ENCODE data around the gene IGFL4. TPM values are rescaled to one million over a fixed set of nuclear protein-coding genes. Genes with fewer than 3 reads are reported as not detected.

The IGFL4 gene
- total RNA-seq, 2 experiments from 2014 or later = not detected

DNA sequence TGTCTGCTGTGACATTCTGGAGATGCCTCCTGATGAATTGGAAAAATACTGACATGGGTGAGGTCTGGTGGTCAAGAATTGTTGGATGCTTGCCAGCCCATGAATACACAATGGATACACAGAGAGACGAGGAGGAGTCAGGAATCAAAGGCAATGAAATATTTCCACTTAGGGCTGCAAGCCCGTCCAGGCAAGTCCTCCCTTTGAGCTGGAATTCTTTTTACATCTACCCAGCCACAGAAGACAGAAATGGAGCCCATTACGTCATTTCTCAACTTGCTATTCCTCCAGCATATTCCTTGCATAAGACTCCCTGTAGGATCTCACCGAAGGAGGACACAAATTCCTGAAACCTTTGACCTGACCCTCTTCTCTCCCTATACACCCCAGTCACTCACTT lies 15.7 kb upstream of the IGFL4 start:
- CTCF ChIA-PET = interaction anchor here (1.0 kb wide), 1 partner anchor 28 kb away, joined by 3 read pairs; no protein-coding TSS in a partner anchor
- no peak overlapping the region for H3K4me3 Mint-ChIP-seq
- no peak overlapping the region for H3K27ac Mint-ChIP-seq
- H3K27me3 Mint-ChIP-seq (ENCODE audit: low read depth) = peaks cover 32% of the 10 kb centered on the region
- POLR2A ChIA-PET = no interaction called here
- H3K9me3 Mint-ChIP-seq (ENCODE audit: insufficient read depth) = peaks cover 8% of the 10 kb centered on the region
- H3K36me3 Mint-ChIP-seq (ENCODE audit: low read depth) = no peaks in the 10 kb centered on the region
- DNase-seq (no peak), ATAC-seq (no peak)
- H3K4me1 Mint-ChIP-seq (ENCODE audit: low read depth) = no peaks in the 10 kb centered on the region

DNA sequence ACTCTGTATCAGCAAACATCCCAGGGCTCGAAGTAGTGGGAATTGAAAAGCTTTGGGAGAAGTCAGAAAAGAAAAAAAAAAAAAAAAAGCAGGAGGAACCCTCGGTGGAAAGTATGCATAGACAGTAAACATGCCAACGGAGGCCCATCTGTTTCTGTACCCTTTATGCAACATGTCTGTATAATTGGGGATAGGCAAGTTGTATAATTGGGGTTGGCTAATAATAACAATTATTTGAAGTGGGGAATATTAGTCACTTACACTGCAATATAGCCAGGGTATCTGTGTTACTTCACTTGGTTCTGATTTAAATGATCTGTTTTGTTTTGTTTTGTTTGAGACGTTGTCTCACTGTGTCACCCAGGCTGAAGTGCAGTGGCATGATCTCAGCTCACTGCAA lies 12.1 kb upstream of the IGFL4 start:
- Mint-ChIP-seq H3K27me3 (ENCODE audit: low read depth) (peaks cover 54% of the 10 kb centered on the region), H3K4me3 (no peak overlapping the region), H3K27ac (no peak overlapping the region), H3K36me3 (ENCODE audit: low read depth) (no peaks in the 10 kb centered on the region), H3K9me3 (ENCODE audit: insufficient read depth) (no peaks in the 10 kb centered on the region), H3K4me1 (ENCODE audit: low read depth) (no peaks in the 10 kb centered on the region)
- ATAC-seq (no peak), DNase-seq (no peak)
- ChIA-PET CTCF (no interaction called here), POLR2A (no interaction called here)

DNA sequence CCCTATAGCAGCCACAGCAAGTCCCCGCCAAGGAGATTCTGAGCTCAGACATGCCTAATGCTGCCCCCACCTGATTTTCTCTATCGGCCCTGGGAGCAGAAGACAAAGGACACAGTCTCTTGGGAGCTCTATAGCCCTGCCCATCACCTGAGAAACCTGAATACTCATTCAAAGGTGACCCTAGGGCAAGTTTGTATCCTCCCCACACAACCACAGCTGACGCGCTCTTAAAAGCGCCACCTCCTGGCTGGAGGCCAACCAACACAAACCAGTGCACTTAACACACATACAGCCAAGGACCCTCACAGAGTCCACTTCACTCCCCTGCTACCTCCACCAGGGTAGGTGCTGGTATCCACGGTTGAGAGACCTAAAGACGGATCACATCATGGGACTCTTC lies 8.8 kb upstream of the IGFL4 start:
- H3K27ac Mint-ChIP-seq = no peak overlapping the region
- no peak overlapping the region for H3K4me3 Mint-ChIP-seq
- peaks cover 65% of the 10 kb centered on the region for H3K27me3 Mint-ChIP-seq (ENCODE audit: low read depth)
- no peaks in the 10 kb centered on the region for H3K9me3 Mint-ChIP-seq (ENCODE audit: insufficient read depth)
- DNase-seq (no peak), ATAC-seq (no peak)
- H3K36me3 Mint-ChIP-seq (ENCODE audit: low read depth) = no peaks in the 10 kb centered on the region
- H3K4me1 Mint-ChIP-seq (ENCODE audit: low read depth) = no peaks in the 10 kb centered on the region
- POLR2A ChIA-PET = no interaction called here
- CTCF ChIA-PET = interaction anchor here (0.6 to 1.8 kb wide), 4 partner anchors 8 to 215 kb away, joined by 3 to 4 read pairs (median 3); no protein-coding TSS in a partner anchor

DNA sequence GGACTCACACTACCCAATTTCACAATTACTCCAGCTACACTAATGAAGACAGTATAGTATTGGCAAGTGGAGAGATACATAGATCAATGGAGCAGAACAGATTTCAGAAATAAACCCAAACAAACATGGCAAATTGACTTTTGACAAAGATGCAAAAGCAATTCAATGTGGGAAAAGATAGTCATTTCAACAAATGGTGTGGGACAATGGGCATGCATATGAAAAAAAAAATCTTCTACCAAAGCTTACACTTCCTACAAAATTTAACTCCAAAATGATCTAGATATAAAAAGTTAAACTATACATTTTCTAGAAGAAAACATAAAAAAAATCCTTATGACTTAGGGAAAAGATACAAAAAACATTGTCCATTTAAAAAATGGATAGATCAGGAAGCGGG lies 2.7 kb upstream of the IGFL4 start:
- Mint-ChIP-seq H3K4me3 (no peak overlapping the region), H3K4me1 (ENCODE audit: low read depth) (no peaks in the 10 kb centered on the region), H3K9me3 (ENCODE audit: insufficient read depth) (no peaks in the 10 kb centered on the region), H3K27me3 (ENCODE audit: low read depth) (peaks cover 48% of the 10 kb centered on the region), H3K36me3 (ENCODE audit: low read depth) (no peaks in the 10 kb centered on the region), H3K27ac (no peak overlapping the region)
- no peak for DNase-seq
- ChIA-PET POLR2A (no interaction called here), CTCF (interaction anchor here (0.9 kb wide), 1 partner anchor 15 kb away, joined by 4 read pairs; no protein-coding TSS in a partner anchor)
- ATAC-seq = no peak

DNA sequence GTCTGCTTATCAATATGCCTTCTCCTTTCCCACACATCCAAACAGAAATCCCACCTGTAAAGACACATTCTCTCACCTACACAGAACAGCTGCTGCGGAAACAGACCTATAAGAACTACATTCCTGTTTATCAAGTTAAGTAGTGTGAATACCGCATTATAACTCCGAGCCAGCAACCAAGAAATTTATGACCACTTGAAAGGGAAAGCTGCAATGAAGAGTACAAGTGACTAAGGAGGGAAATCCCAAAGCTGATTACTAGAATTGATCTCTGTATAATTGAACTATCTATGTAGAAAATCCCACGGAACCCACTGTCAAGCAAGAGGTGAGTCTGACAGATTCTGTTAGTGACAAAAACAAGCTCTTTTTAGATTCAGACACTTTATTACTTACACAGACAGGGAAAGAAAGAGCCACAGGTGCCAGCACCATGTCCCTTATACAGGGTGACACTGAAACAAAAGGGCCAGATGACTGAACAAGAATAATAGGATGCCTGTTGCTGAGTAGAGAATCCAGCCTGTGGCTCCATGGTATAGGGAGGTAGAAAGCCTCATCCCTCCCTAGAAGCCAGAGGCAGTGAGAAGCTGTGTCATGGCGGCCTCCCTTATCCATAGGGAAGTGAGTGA lies 1.6 kb upstream of the IGFL4 start:
- Mint-ChIP-seq H3K4me1 (ENCODE audit: low read depth) (no peaks in the 10 kb centered on the region), H3K4me3 (no peak overlapping the region), H3K27me3 (ENCODE audit: low read depth) (peaks cover 37% of the 10 kb centered on the region), H3K9me3 (ENCODE audit: insufficient read depth) (no peaks in the 10 kb centered on the region), H3K27ac (no peak overlapping the region), H3K36me3 (ENCODE audit: low read depth) (no peaks in the 10 kb centered on the region)
- POLR2A ChIA-PET = no interaction called here
- DNase-seq = no peak
- no peak for ATAC-seq
- CTCF ChIA-PET = interaction anchor here (0.7 to 1.4 kb wide), 3 partner anchors 8 to 226 kb away, joined by 3 to 4 read pairs (median 3); no protein-coding TSS in a partner anchor

DNA sequence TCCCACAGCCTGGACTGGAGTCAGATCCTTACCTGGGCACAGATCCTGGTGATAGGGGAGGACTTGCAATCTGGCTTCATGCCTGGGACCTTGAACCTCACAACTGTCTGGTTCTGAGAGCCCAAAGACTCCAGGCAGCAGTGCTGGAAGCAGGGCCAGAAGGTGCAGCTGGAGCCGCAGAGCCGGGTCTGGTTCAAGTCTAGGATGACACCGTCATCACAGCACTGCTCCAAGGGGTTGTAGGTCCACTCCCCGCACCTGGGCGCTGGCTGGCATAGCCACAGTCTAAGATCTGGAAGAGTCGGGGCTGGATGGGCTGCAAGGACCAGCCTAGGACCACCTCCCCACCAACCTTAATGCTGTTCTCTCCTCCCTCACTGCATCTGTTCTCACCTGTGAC lies 677 bp downstream of the IGFL4 start:
- Mint-ChIP-seq H3K27ac (no peak overlapping the region), H3K4me1 (ENCODE audit: low read depth) (no peaks in the 10 kb centered on the region), H3K36me3 (ENCODE audit: low read depth) (no peaks in the 10 kb centered on the region), H3K4me3 (no peak overlapping the region), H3K9me3 (ENCODE audit: insufficient read depth) (no peaks in the 10 kb centered on the region), H3K27me3 (ENCODE audit: low read depth) (peaks cover 19% of the 10 kb centered on the region)
- DNase-seq (no peak), ATAC-seq (no peak)
- ChIA-PET POLR2A (no interaction called here), CTCF (interaction anchor here (1.3 to 1.4 kb wide), 2 partner anchors 11 to 215 kb away, joined by 3 to 5 read pairs; no protein-coding TSS in a partner anchor)

DNA sequence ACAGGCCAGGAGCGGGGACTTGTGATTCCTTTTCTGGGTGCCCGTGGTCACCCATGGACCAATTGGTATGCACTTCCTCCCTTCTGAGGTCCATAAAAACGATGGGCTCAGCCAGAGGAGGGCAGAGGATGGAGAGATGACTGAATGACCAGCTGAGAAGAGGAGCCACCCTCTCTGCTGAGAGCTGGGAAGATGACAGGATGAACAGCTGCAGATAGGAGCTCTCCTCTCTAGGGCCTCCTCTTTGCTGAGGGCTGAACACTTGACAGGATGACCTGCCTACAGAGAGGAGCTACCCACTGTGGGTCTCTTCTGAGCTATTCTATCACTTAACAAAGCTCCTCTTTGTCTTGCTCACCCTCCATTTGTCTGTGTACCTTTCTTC lies 4.1 kb downstream of the IGFL4 start:
- no peaks in the 10 kb centered on the region for H3K4me1 Mint-ChIP-seq (ENCODE audit: low read depth)
- no peak for DNase-seq
- no peak overlapping the region for H3K4me3 Mint-ChIP-seq
- CTCF ChIA-PET = interaction anchor here (1.1 kb wide), 1 partner anchor 8 kb away, joined by 6 read pairs; no protein-coding TSS in a partner anchor
- no peak overlapping the region for H3K27ac Mint-ChIP-seq
- H3K27me3 Mint-ChIP-seq (ENCODE audit: low read depth) = peaks cover 7% of the 10 kb centered on the region
- no peaks in the 10 kb centered on the region for H3K36me3 Mint-ChIP-seq (ENCODE audit: low read depth)
- POLR2A ChIA-PET = interaction anchor here (0.5 kb wide), 1 partner anchor 477 kb away, joined by 3 read pairs; no protein-coding TSS in a partner anchor
- H3K9me3 Mint-ChIP-seq (ENCODE audit: insufficient read depth) = no peaks in the 10 kb centered on the region
- no peak for ATAC-seq

DNA sequence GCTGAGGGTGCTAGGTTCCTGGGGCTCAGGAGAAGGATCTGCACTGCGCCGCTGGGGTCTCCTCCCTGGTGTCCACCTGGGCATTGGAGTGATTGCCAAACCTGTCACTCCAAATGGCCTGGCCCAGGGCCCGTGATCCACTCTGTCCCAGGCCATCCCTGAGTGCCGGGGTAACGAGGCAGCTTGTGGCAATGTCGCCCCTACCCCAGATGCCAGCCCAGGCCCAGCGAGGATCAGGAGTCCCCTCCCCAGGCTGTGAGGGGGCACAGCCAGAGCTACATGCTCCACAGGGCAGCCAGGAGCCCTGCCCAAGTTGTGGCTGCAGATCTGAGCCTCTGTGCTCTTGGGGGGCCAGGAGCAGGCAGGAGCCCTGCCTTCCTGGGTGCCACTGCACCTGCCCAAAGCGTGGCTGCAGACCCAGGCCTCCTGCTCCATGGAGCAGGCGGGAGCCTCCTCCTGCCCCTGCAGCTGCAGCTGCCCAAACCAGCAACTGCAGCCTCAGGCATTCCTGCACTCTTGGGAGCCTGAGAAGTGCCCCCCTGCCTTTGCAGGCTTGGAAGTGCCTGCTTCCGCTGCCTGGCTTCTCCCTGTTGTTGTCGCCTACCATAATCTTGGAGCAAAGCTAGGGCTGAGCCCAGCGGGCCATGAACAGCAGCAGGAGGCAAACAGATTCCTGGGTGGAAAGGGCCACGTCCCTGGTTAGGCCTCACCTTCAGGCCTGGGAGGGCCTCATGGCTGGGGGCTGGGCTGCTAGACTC lies 4.6 kb downstream of the IGFL4 start:
- H3K4me3 Mint-ChIP-seq = no peak overlapping the region
- no peaks in the 10 kb centered on the region for H3K36me3 Mint-ChIP-seq (ENCODE audit: low read depth)
- no peaks in the 10 kb centered on the region for H3K4me1 Mint-ChIP-seq (ENCODE audit: low read depth)
- ChIA-PET POLR2A (interaction anchor here (0.5 kb wide), 1 partner anchor 477 kb away, joined by 3 read pairs; no protein-coding TSS in a partner anchor), CTCF (interaction anchor here (1.1 kb wide), 1 partner anchor 8 kb away, joined by 6 read pairs; no protein-coding TSS in a partner anchor)
- no peaks in the 10 kb centered on the region for H3K9me3 Mint-ChIP-seq (ENCODE audit: insufficient read depth)
- H3K27me3 Mint-ChIP-seq (ENCODE audit: low read depth) = peaks cover 8% of the 10 kb centered on the region
- DNase-seq = no peak
- ATAC-seq = no peak
- H3K27ac Mint-ChIP-seq = no peak overlapping the region

DNA sequence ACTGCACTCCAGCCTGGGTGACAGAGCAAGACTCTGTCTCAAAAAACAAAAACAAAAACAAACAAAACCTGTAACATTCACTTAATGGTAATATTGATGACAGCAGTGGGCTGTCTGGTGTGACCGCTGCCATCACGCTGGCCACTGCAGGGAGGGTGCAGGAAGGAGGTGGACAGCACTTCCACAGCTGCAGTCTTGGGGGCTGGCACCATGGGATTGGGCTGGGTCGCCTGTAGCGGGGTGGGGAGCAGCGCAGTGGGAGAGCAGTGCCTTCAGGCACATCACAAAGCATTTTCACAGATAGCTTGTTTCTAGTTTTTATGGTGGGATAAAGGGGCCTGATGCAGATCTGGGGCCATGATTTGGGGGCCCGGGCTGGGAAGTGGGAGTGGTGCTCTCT lies 5.3 kb downstream of the IGFL4 start:
- peaks cover 9% of the 10 kb centered on the region for H3K27me3 Mint-ChIP-seq (ENCODE audit: low read depth)
- no peak for DNase-seq
- no peaks in the 10 kb centered on the region for H3K9me3 Mint-ChIP-seq (ENCODE audit: insufficient read depth)
- H3K4me1 Mint-ChIP-seq (ENCODE audit: low read depth) = no peaks in the 10 kb centered on the region
- CTCF ChIA-PET = no interaction called here
- H3K36me3 Mint-ChIP-seq (ENCODE audit: low read depth) = no peaks in the 10 kb centered on the region
- H3K4me3 Mint-ChIP-seq = no peak overlapping the region
- H3K27ac Mint-ChIP-seq = no peak overlapping the region
- ATAC-seq = no peak
- POLR2A ChIA-PET = no interaction called here

DNA sequence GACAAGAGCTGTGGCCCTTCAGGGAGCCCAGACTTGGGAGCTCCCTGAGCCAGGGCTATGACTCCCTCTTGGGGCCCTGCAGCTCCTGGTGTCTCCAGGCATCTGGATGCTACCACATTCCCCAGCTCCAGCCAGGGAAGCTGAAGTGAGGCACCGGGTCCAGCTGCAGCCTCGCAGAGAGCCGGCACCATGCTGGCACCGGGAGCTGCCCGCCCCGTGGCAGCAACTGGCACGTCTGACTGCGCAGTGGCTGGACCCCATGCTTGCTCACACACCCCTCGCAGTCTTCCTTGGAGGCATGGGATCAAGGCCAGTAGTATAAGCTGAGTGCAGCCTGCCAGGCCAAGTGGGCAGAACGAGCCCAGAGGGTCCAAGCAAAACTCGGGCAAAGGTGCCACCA lies 7.4 kb downstream of the IGFL4 start:
- ChIA-PET POLR2A (no interaction called here), CTCF (no interaction called here)
- Mint-ChIP-seq H3K27me3 (ENCODE audit: low read depth) (peaks cover 6% of the 10 kb centered on the region), H3K27ac (no peak overlapping the region), H3K4me1 (ENCODE audit: low read depth) (peaks cover 3% of the 10 kb centered on the region), H3K36me3 (ENCODE audit: low read depth) (no peaks in the 10 kb centered on the region), H3K9me3 (ENCODE audit: insufficient read depth) (no peaks in the 10 kb centered on the region), H3K4me3 (no peak overlapping the region)
- ATAC-seq (no peak), DNase-seq (no peak)

DNA sequence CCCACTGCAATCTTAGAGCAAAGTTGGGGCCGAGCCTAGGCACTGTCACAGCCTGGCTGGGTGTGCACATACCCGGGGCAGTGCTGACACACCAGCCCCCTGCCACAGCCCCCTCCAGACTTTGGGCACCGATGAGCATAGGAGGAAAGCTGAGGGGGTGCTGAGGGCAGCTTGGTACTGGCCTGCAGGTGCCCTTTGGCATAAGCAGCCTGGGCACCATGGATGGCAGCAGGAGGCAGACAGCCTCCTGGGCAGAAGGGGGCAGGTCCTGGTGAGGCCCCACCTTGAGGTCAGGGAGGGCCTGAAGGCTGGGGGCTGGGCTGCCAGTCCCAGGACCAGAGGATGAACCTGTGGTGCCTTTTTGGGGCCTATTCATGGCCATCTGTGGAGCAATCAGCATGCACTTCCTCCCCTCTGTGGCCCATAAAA lies 8.2 kb downstream of the IGFL4 start:
- Mint-ChIP-seq H3K27me3 (ENCODE audit: low read depth) (peaks cover 6% of the 10 kb centered on the region), H3K4me1 (ENCODE audit: low read depth) (peaks cover 3% of the 10 kb centered on the region), H3K4me3 (no peak overlapping the region), H3K9me3 (ENCODE audit: insufficient read depth) (no peaks in the 10 kb centered on the region), H3K36me3 (ENCODE audit: low read depth) (no peaks in the 10 kb centered on the region), H3K27ac (no peak overlapping the region)
- ATAC-seq = no peak
- POLR2A ChIA-PET = no interaction called here
- DNase-seq = no peak
- CTCF ChIA-PET = interaction anchor here (1.1 kb wide), 1 partner anchor 233 kb away, joined by 4 read pairs; no protein-coding TSS in a partner anchor
